Activated CD4-positive, alpha-beta T cell treated with anti-CD3 and anti-CD28 coated beads, Interleukin-10, Interleukin-2, amounts not matched to agents 100 ng/mL and 50 ng/mL, durations not matched to agents 16 hours and 8 hours (primary cell): ENCODE data around the gene RGS19.
"Not testable (repeated sequence)": the region's sequence is repeated elsewhere in the genome, so short reads cannot be mapped to it uniquely, and the experiment has no call there.

Experiments used
- DNase-seq: peaks from one replicate; pipeline ENCODE4 v3.0.0-alpha.2; 2020

The RGS19 gene, protein sequence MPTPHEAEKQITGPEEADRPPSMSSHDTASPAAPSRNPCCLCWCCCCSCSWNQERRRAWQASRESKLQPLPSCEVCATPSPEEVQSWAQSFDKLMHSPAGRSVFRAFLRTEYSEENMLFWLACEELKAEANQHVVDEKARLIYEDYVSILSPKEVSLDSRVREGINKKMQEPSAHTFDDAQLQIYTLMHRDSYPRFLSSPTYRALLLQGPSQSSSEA

DNA sequence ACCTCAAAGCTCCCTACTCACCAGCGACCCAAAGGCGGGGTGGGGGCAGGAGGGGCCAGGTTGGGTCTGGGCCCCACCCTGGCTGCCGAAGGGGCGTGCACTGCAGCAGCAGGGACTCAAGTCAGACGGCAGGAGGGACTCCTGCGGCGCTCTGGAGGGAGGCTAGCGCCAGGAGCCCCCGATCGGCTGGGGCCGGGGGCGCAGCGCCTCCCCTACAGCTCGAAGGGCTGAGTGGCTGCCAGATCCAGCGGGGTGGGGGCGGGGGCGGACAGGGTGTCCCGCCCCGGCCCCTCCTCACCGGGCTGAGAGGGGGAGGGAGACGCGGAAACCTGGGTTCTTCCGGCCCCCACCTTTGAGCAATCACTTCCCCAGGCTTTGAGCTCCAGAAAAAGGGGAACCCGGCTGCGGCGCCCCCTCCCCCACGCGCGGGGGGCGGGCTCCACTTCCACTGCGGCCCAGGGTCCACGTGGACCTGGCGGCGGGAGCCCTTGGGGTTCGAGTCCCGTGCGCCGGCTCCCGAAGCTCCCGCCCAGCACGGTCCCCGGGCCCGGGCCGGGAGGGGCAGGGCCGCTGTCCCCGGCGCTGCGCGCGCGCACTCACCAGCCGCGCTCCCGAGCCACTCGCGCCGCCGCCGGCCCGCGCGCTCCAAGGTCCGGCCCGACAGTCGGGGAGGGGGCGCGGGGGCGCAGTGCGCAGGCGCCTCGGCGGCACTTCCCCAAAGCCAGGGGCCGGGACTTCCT is at the start of gene RGS19:
TSS of gene RGS19 (minus strand) at position 246 of the 740 bp plus-strand sequence. CDS start 2,632 bp downstream, outside the sequence.
- DNase-seq: peak; percentile 86

DNA sequence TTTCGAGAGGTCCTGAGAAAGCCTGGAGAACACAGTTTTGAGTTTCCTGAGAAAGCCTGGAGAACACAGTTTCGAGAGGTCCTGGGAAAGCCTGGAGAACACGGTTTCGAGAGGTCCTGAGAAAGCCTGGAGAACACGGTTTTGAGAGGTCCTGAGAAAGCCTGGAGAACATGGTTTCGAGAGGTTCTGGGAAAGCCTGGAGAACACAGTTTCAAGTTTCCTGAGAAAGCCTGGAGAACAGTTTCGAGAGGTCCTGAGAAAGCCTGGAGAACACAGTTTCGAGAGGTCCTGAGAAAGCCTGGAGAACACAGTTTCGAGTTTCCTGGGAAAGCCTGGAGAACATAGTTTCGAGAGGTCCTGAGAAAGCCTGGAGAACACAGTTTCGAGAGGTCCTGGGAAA is 44.2 kb upstream of the RGS19 start:
- DNase-seq: not testable (repeated sequence)

DNA sequence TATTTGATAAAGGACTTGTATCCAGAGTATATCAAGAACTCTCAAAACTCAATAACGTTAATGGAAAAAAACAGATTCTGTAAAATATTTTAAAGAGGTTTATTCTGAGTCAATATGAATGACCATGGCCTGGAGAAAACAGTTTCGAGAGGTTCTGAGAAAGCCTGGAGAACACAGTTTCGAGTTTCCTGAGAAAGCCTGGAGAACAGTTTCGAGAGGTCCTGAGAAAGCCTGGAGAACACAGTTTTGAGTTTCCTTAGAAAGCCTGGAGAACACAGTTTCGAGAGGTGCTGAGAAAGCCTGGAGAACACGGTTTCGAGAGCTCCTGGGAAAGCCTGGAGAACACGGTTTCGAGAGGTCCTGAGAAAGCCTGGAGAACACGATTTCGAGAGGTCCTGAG is 43.6 kb upstream of the RGS19 start:
- DNase-seq: not testable (repeated sequence)

DNA sequence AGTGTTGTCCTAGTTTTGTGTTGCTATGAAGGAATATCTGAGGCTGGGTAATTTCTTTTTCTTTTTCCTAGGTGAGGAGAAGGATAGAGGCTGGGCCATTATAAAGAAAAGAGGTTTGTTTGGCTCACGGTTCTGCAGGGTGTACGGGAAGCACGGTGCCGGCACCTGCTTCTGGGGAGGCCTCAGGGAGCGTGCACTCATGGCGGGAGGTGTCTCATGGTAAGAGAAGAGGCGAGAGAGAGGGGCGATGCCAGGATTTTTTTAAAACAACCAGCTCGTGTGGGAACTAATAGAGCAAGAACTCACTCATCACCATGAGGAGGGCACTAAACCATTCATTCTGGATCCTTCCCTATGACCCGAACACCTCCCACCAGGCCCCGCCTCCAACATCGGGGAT is 42.3 kb upstream of the RGS19 start:
- DNase-seq: no peak

DNA sequence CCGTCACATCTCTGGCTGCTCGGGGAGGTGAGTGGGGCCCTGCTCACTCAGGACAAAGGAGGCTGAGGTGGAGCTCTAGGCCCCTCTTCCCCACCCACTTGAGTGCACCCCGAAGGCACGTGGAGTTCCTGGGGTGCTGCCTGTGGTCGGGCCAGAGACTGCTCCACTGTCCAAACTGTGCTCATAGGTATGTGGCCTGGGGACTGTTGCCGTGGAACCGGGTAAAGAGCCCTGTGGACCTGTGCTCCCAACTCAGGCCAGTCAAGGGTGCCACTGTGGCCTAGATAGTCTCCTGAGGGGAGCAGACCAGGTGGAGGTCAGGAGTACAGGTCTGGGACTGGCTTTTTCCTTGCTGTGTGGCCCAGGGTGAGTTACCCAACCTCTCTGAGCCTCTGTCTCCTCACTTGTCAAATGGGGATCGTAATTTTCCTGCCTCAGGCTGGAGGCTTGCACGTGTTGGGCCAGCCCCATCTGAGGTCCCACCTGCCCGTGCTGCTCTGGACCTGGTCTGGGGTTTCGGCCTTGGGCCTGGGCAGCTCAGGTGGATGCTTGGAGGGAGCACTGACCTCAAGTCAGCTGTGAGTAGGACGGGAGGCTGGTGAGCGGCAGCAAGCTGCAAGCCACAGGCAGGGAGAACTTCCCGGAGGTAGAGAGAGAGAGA is 40.5 kb upstream of the RGS19 start:
- no peak for DNase-seq

DNA sequence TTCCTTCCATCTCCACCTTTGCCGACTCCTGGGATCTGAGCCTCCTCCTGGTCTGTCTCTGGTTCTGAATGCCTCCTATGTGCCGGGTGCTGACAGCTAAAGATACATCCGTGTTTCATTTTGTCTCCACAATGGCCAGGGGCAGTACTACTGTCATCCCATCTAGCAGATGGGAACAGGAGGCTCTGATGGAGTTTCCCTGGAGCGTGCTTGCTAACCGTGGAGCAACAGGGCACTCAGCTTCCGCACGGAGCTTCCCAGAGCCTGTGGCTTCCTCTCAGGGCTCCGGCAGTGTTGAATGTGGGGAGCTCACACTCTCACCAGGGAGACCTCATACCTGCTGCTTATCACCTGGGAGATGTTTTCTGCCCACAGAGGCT is 40.0 kb upstream of the RGS19 start:
- DNase-seq: no peak

DNA sequence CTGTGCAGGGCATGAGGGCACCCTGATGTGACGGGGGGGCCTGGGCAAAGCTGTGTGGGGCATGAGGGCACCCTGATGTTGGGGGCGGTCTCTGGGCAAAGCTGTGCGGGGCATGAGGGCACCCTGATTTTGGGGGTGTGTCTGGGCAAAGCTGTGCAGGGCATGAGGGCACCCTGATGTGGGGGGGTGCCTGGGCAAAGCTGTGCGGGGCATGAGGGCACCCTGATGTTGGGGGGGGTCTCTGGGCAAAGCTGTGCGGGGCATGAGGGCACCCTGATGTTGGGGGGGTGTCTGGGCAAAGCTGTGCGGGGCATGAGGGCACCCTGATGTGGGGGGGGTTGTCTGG is 38.1 kb upstream of the RGS19 start:
- not testable (repeated sequence) for DNase-seq

DNA sequence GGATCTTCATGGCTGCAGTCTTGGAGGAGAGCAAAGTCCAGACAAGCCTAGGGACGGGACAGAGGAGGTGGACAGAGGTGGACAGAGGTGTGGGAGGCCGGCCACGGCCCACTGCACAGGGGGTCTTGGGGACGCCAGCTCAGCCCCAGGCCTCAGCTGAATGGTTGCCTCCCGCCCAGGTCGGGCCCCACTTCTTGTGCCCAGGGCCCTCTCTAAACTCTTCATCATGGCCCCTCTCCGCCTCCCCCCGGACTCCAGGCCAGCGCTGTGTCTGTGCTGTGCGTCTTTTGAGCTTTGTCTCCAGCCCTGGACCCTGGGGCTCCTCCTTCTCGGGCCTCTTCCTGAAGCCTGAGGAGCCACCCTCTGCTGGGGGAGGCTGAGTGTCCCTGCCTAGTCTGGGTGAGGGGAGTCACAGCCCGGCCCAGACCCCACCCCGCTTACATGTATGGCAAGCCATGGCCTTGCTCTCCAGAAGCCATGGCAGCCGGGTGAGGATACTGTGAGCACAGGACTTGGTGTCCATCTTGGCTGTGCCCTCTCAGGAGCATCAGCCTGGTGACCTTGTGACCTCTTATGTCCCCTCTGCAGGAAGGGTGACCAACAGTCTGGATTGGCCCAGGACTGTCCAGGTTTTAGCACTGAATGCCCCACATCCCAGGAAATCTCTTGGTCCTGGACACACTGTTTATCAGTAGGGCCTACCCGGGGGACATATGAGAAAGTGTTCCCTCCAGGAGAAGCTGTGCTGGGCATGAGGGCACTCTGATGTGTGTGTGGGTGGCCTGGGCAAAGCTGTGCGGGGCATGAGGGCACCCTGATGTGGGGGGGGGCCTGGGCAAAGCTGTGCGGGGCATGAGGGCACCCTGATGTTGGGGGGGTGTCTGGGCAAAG is 37.5 kb upstream of the RGS19 start:
- DNase-seq: no peak

DNA sequence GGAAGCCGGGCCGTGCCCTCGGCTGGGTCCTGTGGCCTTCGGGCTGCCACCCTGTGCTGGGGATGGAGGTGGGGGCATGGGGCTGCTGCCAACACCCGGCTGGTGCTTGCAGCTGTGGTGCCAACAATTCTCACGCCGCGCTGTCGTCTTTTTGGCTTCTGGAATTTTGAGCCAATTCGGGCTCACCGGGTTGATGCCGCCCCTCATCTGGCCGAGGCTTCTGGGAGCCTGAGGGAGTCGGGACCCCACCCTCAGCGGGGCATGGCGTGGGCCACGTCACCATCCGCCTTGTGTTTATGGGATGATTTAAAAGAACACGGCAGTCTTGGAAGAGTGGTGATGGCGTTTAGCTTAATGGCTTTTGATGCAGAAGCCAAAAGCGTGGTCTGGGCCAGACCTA is 36.7 kb upstream of the RGS19 start:
- DNase-seq: no peak

DNA sequence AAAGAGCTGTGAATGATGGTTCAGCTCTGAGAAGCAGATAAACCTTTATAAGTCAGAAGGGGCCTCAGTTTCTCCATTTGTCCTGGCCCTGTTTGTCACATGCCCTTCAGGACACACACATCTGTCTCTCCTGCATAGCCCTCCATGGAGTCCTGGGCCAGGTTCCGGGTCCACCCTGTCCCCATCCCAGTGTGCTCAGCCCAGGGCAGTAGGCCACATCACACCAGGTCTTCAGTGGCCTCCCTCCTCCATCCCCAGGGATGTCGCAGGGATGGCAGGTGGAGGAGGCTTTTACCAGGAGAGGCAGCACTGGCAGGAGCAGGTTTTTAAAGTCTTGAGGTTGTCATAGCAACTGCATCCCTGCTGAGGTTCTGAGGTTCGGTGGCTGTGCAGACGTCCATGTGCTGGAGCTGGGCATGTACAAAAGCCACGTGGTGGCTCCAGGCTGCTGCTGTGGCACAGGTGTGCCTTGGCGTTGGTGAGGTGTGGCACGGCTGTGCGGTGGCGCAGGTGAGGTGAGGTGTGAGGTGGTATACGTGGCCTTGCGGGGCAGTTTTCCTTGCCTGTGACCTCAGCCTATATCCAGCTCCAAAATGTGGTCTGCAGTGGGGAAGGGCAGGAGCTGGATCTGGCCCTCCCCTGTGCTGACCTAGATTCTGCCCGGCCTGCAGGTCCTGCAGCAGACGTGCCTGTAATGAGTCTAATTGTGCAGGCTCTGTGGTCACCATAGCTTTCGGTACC is 36.0 kb upstream of the RGS19 start:
- DNase-seq: no peak

DNA sequence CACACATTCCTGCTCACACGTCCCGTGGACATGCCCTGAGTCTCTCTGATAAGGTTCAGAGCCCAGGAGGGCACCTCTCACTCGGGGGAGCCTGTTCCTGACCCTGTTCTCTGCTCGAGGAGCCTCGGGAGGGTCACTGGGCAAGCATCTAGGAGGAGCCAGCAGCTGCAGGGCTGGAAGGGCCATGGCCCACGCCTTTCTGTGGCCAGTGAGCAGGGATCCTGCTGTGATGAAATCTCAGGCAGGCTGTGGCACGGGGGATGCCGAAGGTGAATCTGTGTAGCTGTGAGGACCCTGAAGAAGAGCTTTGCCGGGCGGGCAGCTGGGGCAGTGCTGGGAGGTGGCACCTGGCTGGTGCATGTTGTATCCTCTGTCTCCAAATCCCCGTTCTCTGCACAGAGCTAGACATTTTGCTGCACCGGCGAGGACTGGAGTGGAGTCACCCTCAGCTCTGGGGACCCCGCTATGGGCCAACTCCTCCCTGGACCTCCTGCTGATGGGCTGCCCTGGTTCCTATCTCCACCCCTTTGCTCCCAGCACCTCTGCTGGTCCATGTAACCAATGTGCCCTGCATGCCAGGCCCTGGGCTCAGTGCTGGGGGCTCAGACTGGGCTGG is 35.1 kb upstream of the RGS19 start:
- no peak for DNase-seq

DNA sequence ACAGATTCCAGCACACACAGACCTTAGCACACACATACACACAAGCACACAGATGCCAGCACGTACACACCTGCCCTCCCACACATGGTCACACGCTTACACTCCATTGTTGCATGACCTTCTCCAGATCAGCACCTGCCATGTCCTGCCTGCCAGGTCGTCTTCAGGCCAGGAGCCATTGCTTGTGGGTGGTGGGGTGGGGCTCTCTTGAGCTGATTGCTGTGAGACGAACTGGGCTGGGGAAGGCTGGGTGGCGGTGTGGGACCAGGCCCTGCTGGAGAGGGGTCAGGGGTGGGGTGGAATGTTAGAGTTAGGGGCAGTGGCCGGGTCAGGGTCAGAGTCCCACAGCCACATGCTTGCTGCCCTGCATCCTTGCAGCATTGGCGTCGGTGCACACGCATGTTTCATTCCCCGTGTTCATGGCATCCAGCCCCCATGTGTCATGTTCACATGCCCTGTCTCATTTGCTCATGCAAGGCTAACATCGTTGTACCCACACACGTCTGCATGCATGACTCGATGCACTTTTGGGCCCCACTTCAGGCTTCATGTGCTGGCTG is 34.6 kb upstream of the RGS19 start:
- DNase-seq: no peak

DNA sequence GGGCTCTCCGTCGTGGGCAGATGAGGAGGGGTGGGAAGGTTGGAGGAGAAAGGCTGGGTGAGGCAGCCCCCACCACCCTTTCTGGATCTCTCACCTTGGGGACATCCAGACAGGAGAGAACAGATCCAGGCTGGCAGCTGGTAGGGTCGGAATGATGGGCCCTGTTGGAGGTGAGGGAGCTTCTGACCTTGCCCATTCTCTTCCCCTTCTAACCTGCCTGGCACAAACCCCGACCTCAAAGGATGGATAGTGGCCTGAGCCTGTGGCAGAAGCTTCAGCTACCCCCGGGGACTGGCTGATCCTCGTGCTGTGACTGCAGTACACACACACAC is 34.1 kb upstream of the RGS19 start:
- DNase-seq: no peak

DNA sequence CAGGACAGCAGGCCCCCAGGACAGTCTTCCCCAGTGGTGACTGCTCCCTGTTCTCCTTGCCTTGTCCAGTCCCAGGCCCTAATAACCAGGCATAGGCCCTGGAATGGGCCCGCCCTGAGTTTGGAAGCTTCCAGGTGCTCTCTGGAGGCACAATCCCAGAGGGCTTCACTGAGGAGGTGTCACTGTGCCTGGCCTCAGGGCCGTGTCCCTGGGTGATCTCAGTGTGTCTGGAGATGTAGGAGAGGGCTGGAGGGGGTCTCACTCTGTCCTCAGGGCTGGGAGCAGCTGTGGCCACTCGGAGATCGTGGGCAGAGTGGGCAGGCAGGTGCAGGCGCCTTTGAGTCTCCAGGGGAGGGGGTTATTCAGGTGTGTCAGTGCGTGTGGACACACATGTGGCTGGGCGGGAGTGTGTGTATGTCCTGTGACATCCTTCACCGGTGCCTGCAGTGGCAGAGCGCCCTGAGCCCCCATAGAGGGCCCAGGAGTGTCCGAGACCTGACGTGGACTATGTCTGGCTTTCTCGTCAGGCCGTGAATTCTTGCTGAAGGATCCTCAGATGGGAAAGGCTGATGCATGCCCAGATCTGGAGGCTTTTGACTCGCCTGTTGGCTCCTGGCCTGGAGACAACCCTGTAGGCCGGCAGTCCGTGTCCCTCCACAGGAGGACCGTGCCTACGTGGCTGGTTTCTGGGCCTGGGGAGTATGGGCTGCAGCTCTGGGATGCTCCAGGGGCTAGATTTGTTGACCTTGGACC is 33.5 kb upstream of the RGS19 start:
- no peak for DNase-seq

DNA sequence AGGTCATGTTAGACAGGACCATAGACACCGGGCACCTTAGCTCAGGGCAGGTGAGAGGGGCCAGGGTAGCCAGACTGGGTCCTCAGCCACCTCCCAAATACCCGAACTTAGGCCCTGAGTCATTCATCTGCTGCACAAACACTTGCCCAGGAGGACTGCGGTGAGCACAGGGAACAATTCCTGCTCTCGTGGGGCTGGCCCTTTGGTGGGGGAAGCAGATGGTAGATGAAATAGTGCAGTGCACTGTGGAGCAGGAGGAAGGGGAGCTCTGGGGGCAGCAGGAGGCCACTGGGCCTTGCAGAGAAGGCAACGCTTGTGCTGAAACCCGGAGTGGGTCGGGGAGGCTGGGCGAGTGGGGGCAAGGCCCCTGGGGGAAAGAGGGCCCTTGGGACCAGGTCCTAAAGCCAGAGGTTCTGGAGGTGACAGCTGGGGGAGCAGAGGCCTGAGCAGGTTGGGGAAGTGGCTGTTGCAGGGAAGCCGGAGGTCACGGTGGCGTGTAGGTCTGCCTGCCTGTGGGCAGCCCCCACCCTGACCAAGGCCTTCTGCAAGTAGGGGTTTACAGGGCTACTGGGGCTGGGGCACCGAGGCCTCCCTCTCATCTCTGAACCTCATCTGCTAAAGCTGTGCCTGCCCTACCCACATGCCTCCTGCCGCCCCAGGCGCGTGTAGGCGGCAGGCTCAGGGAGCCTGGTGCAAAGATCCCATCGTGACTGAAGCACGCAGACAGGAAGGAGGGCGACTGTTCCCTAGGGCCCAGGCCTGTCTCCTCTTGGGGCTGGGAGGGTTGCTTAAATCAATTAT is 32.7 kb upstream of the RGS19 start:
- no peak for DNase-seq

DNA sequence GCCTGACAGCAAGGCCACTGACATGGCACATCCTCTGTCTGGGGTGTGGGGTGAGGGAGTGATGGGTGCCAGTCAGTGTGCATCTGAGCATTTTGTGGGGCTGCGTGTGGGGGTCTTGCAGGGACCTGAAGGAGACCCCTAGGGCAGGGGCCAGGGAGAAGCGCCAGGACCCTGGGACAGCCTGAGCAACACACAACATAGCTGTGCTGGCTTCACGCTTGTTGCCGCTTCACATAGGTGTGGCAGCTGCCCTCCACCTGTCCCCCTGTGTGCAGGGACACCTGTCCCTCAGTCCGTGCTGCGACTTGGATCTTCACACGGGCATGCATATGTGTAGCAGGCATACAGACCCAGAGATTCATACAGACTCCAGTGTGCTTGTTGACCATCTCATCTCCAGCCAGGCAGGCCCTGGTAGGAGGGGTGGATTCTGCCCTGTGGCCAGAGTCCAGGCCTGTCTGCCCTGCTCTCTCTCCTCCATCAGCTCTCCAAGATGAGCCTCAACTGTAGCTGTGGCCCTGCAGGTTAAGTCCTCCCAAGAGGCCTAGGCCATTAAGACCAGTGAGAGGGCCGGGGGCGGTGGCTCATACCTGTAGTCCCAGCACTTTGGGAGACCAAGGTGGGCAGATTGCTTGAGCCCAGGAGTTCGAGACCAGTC is 31.2 kb upstream of the RGS19 start:
- DNase-seq: no peak

DNA sequence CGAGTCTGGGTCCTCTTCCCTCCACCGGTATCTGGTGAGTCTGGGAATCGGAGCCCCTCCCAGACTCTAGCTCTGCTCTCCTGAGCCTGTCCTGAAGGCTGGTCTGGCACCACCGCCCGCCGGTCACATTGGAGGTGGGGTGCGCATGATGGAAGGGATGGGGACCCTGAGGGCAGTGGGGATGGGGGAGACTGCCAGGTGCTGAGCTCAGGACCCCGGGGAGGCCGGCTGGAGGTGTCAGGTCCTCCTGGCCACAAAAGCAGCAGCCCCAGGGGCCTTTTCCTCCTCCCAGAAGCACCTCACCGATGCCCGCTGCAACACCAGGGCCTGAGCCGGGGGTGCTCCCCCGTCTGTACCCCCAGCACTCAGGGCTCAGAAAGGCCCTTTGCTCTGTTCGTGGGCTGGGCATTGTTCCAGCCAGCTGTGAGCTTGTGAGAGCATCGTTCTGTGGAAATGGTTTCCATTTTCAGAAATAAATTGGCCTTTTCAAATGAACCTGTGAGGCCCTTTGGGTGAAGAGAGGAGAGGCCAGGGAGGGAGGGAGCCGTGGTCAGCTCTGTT is 30.6 kb upstream of the RGS19 start:
- DNase-seq: no peak

DNA sequence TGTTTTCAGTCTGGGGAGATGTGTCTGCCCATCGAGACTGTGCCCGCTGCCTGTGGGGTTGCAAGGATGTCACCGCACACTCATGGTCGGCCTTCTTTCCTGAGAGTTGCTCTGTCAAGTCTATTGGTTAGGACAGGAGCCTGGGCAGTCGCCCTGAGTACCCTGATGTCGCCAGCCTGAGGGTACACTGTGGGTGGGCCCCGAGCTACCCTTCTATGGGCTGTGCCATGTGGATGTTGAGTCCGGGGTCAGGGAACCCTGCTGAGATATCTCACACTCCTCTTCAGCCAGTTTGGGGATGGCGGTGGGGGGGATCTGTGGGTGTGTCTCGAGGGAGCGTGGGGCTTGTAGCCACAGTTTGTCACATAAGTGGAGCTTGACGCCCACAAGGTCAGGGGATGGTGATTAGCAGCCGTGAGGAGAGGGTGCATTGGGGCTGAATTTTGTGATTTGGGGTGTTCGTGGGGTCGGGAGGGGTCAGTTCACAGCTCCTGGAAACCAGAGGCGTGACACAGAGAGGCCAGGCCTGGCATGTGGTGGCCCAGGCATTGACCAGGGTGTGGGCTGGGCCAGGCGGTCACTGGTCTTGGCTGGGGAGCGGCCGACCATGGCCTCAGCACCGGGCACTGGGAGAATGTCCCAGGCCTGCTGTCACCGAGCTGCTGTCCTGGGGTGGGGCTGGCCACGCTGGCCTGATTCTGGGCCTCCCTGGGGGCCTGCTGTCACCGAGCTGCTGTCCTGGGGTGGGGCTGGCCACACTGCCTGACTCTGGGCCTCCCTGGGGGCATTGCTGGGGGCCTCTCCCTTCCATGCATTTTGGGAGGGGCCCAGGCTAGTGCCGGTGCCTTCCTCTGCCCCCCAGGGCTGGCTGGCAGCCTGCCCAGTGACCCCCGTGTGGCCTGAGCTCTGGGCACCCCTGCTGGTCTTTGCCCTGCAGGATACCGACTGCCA is 29.7 kb upstream of the RGS19 start:
- DNase-seq: no peak
